Measurements from ENCODE around the gene ZNF892. TPM values are rescaled to one million over a fixed set of nuclear protein-coding genes. Genes with fewer than 3 reads are reported as not detected.

ZNF892 gene
- total and polyA plus RNA-seq, 2 of the 4 experiments (the other 2 are of a cell fraction): 0.46 to 2.7 TPM

DNA sequence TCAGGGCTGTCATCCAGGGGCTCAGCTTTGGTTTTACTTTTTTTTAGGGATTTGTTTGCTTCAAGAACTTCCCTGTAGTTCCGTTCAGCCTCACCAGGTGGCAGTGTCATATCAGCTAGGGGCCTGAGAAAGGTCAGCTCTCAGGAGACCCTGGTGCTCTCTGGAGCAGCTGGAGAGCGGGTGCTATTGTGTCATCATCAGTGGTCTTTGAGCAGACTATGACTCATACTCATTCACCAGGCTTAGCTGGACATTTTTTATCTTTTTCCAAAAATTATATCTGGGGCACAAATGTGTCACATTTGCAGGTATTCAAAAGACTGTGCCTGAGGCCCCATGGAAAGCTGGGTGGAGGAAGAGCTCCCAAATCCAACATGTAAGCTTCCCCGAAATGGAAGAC lies 24.4 kb downstream of the ZNF892 start:
- no peak overlapping the region for H3K4ac ChIP-seq (ENCODE audit: low read depth, low read length)
- H3K14ac ChIP-seq (replicated peaks; ENCODE audit: low read depth, low read length): no peak overlapping the region
- in situ Hi-C loops (cut with MboI; ENCODE audit: low sequenced_read_pairs) (no loop called here), intact Hi-C loops (cut with micrococcal nuclease) (loop anchor here (1.0 to 10.0 kb wide), 2 partner anchors 85 to 713 kb away; no protein-coding TSS in a partner anchor), dilution Hi-C loops (cut with HindIII; ENCODE audit: low sequenced_read_pairs, unreplicated experiment) (no loop called here)
- H2AFZ ChIP-seq (replicated peaks; ENCODE audit: low read length, poor library complexity): no peak overlapping the region
- H2BK5ac ChIP-seq (ENCODE audit: low read depth, low read length, poor library complexity, severe bottlenecking): no peak overlapping the region
- H4K5ac ChIP-seq (ENCODE audit: low read depth, low read length): no peak overlapping the region
- POLR2A ChIA-PET (ENCODE audit: unreplicated experiment): no interaction called here
- H3K9ac ChIP-seq (ENCODE audit: low read depth, low read length): no peak overlapping the region
- no peak overlapping the region for H2BK120ac ChIP-seq (ENCODE audit: low read depth, low read length)
- H3K9me3 ChIP-seq (ENCODE audit: control insufficient read depth, insufficient read depth, low read length): no peaks in the 10 kb centered on the region; the same call in 1 of the 2 replicates
- CTCF ChIA-PET: interaction anchor here (0.6 to 1.6 kb wide), 11 partner anchors 8 to 170 kb away, joined by 3 to 10 read pairs (median 4); partner anchors contain the start of gene FAHD2A
- no peak overlapping the region for H3K56ac ChIP-seq (ENCODE audit: extremely low read depth, insufficient read depth, low read length)
- no peak overlapping the region for H4K91ac ChIP-seq (ENCODE audit: insufficient read depth, low read depth, low read length)
- H4K8ac ChIP-seq (ENCODE audit: low read depth in 2 of 2, low read length in 2 of 2): no peak overlapping the region
- peak; percentile 55 for TF ChIP-seq RAD21 (IDR thresholded peaks at IDR 0.05; ENCODE audit: low read length)
- TF ChIP-seq MAZ (IDR thresholded peaks at IDR 0.05; ENCODE audit: borderline replicate concordance, low read depth, low read length): no peak
- peak; percentile 38; the same call in 1 of the 2 replicates for TF ChIP-seq SMC3 (IDR thresholded peaks at IDR 0.05; ENCODE audit: low read depth, low read length)
- TF ChIP-seq FOS (IDR thresholded peaks at IDR 0.05; ENCODE audit: low read depth, low read length): peak; percentile 22; the same call in 1 of the 2 replicates
- TF ChIP-seq, protein P1, sequence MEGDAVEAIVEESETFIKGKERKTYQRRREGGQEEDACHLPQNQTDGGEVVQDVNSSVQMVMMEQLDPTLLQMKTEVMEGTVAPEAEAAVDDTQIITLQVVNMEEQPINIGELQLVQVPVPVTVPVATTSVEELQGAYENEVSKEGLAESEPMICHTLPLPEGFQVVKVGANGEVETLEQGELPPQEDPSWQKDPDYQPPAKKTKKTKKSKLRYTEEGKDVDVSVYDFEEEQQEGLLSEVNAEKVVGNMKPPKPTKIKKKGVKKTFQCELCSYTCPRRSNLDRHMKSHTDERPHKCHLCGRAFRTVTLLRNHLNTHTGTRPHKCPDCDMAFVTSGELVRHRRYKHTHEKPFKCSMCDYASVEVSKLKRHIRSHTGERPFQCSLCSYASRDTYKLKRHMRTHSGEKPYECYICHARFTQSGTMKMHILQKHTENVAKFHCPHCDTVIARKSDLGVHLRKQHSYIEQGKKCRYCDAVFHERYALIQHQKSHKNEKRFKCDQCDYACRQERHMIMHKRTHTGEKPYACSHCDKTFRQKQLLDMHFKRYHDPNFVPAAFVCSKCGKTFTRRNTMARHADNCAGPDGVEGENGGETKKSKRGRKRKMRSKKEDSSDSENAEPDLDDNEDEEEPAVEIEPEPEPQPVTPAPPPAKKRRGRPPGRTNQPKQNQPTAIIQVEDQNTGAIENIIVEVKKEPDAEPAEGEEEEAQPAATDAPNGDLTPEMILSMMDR (conservative IDR thresholded peaks at IDR 0.05; ENCODE audit: low read depth, low read length): peak; percentile 49
- TF ChIP-seq, protein P2, sequence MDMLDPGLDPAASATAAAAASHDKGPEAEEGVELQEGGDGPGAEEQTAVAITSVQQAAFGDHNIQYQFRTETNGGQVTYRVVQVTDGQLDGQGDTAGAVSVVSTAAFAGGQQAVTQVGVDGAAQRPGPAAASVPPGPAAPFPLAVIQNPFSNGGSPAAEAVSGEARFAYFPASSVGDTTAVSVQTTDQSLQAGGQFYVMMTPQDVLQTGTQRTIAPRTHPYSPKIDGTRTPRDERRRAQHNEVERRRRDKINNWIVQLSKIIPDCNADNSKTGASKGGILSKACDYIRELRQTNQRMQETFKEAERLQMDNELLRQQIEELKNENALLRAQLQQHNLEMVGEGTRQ (IDR thresholded peaks at IDR 0.05; ENCODE audit: low read depth, low read length): no peak
- H4K20me1 ChIP-seq (ENCODE audit: insufficient read depth, low read length): no peaks in the 10 kb centered on the region
- H2AK9ac ChIP-seq (replicated peaks; ENCODE audit: low read depth, low read length, poor library complexity): no peak overlapping the region
- no CpG with 5 or more reads among the region's 3 CpGs for WGBS, 2 experiments (ENCODE audit: extremely low coverage in 2 of 2, insufficient read length in 1 of 2)
- no peaks in the 10 kb centered on the region for H3K27me3 ChIP-seq (ENCODE audit: control insufficient read depth, insufficient read depth, low read length)
- H2BK20ac ChIP-seq (ENCODE audit: low read depth, low read length): no peak overlapping the region
- H2AK5ac ChIP-seq (ENCODE audit: low read depth, low read length): no peak overlapping the region
- H3K23ac ChIP-seq (ENCODE audit: low read depth, low read length): no peak overlapping the region
- no peak overlapping the region for H3K18ac ChIP-seq (ENCODE audit: low read depth, low read length)
- no TSS peak for BruUV-seq (replicated peaks)
- no peak overlapping the region for H3K4me2 ChIP-seq (ENCODE audit: low read depth, low read length)
- no peak overlapping the region for H3K27ac ChIP-seq (ENCODE audit: insufficient read depth, low read length)
- DNase-seq (peak; percentile 55), ATAC-seq (ENCODE audit: low read depth) (peak; percentile 61)
- H3K79me1 ChIP-seq (ENCODE audit: low read depth in 1 of 2, low read length in 2 of 2): no peaks in the 10 kb centered on the region
- H3K4me1 ChIP-seq (ENCODE audit: control insufficient read depth, insufficient read depth, low read length): no peaks in the 10 kb centered on the region
- H3K36me3 ChIP-seq (ENCODE audit: control insufficient read depth, insufficient read depth, low read length): no peaks in the 10 kb centered on the region
- H3K4me3 ChIP-seq (ENCODE audit: insufficient read depth, low read depth, low read length): no peak overlapping the region
- no peaks in the 10 kb centered on the region for H3K9me1 ChIP-seq (ENCODE audit: insufficient read depth, low read length)
- no peak overlapping the region for H2BK15ac ChIP-seq (ENCODE audit: low read depth, low read length)
